HG03066 (cell line): Measurements from ENCODE around the gene STRBP.

Source experiments
- ATAC-seq: cut with Tn5 transposase; IDR thresholded peaks from one replicate; pipeline ENCODE4 v1.9.1; 2021; ENCODE audit warnings: low read depth; ENCODE audit not compliant: unreplicated experiment

Gene STRBP

DNA sequence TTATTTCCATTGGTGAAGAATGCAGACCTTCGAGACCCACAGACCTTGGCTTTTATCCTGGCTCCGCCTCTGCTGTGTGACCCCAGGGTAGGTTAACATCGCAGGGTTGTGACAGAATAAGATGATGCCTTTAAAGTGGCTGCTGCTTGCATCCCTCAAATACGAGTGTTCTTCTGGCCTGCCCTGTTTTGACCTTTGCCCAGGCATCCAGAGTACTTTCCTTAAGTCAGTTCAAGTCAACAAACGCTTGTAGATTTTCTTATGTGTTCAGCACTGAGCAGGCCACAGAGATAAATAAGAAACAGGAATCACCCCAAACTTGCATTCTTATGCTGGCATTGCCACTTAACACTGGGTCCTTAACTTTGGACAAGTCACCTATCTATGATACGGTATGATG lies 184.7 kb downstream of the STRBP start:
- no peak for ATAC-seq

DNA sequence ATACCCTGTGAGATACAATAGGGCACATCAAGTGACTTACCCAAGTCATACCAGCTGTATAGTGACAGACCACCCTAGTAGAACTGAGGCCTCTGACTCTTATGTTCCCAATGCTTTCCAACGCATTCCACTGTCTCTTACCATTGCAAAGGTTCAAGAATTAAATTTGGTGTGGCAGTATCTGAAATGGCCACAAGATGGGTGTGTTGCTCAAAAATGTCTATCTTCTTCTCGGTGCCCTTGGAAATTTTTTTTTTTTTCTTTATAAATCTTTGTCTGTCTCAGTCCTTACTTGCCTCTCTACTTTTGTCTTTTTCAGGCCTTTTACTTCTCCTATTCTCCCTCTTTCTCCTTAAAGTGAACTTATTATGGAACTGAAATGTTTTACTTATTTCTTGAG lies 186.6 kb downstream of the STRBP start:
- no peak for ATAC-seq

DNA sequence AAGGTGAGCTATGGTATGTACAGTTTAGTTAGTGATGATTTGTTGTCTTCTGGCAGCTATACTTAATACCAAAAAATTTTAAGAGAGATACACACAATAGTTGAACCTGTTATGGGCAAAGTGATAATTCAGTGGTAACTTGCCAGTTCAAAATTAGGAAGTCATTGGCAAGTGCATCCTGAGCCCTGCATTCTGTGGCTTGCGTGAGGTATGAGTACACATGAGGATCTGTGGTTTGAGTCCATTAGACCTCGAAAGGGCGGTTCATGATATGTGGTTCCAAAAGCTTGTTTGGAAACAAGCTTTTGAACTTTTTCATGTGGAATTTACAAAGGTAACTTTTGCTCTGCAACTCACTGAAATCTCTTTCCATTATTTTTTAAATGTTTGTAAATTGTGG lies 187.9 kb downstream of the STRBP start:
- ATAC-seq = no peak

DNA sequence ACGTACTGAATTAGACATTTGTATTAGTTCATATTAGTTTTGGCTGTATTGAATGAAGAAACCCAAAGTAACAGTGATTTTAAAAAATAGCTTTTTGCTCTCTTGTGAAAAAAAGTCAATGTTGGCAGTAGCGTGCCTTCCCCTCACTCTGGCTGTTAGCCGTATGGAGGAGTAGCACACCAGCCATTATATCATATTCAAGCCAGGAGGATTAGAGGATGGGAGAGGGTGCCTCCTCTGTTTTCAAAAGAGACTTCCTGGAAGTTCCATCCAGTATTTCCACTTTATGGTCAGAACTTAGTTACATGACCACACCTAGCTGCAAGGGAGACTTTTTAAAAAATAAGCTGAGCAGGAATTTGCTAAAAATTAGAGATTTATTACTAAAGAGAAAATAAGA lies 193.8 kb downstream of the STRBP start:
- no peak for ATAC-seq

DNA sequence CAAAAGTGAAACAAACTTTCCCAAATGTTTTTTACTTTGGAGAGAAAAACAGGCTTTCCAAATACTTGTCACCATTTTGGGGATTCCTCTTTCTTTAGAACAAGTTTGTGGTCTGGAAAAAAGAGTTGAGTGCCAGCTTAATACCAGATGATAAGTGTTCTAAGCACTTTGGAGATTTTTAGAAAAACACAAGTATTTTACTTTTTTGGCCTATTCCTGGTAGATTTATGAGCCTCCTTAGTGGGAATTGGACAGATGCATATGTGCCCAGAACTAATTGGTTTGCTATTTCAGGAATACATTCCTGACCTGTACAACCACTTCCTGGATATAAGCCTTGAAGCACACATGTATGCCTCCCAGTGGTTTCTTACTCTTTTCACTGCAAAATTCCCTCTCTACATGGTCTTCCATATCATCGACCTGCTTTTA lies 194.4 kb downstream of the STRBP start:
- no peak for ATAC-seq

DNA sequence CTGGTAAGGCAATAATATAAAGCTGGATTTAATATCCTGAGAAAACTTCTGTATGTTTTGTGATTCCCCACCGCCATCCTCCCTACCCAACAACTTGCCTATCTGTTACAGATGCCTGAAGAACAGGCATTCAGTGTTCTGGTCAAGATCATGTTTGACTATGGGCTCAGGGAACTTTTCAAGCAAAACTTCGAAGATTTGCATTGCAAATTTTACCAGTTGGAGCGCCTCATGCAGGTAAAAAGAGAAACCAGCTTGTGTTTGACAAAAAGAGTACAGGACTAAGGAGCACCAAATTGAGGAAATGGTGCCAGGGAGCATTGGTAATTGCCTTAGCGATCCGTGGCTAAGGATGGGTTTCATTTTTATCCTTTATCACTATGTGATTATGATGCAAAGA lies 194.9 kb downstream of the STRBP start:
- no peak for ATAC-seq

DNA sequence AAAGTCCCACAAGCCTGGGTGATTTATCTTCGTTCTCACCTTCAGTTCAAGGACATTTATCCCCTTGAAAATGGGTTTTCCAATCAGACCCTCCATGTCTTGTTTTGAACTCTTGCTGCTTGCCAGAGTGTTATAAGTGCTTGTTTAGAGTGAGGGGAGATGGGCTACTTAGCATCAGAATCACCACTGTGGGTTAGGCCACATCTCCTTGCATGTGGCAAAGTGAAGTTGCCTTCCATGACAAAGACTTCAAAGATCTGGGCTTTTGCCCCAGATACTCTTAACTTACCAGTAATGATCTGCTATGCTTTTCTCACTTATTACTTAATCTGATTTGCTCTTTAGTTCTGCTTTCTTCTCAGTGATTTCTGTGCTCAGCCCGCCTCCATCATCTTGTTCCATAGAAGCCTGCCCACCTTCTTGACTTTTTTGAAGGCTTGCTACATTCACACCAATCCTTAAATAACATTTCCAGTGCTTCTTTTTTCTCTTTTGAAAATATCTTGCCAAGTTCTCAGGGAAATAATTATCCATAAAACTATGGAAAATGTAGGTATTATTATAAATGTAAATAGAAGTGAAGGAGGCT lies 195.9 kb downstream of the STRBP start:
- no peak for ATAC-seq
